HCT116 (cell line): Measurements from ENCODE around the gene COL7A1. TPM values are rescaled to one million over a fixed set of nuclear protein-coding genes. Genes with fewer than 3 reads are reported as not detected.

Experiments used
- ATAC-seq: fragments of 200-7000 bp; cut with Tn5 transposase; 2 replicates; pipeline ENCODE4 v1.9.1; 2020; ENCODE audit warnings: mild to moderate bottlenecking, moderate library complexity
- BruUV-seq: library from RNA; stranded (reverse); fragments of 400-500 nt; replicated peaks from 2 replicates; lab custom pipeline; 2021; lab: Mats Ljungman, UMichigan
- CTCF ChIA-PET: fragments of 300-600 bp; sonication (Branson Sonifier 250); formaldehyde crosslinking; loops from one replicate; lab custom pipeline; 2021; ENCODE audit warnings: antibody characterized with exemption; lab: Charles Lee
- POLR2A ChIA-PET: fragments of 300-600, 350-600 bp; sonication (Branson Sonifier 250); formaldehyde crosslinking; loops from one replicate; lab custom pipeline; 2021; ENCODE audit warnings: antibody characterized with exemption; lab: Charles Lee
- RAD21 ChIA-PET, 2 experiments: fragments of 300-600 bp; sonication (Branson Sonifier 250); formaldehyde crosslinking; loops; one replicate each; lab custom pipeline; 2023; ENCODE audit warnings: low total read pairs in 2 of 2; ENCODE audit not compliant: uncharacterized antibody in 2 of 2, unreplicated experiment in 2 of 2, low non-redundant PET in 1 of 2; lab: Charles Lee
- DNase-seq: peaks from one replicate; pipeline ENCODE4 v3.0.0-alpha.2; 2010; ENCODE audit warnings: low read depth, low spot score
- H2AFZ ChIP-seq: fragments of 200-600 bp; shearing (Covaris generic), sonication (generic); 2 replicates; pipeline ENCODE4 v1.6.1; 2017; ENCODE audit warnings: low read depth, mixed run types, mixed read lengths, antibody characterized with exemption, low read length; ENCODE audit not compliant: poor library complexity, severe bottlenecking
- H3K27ac ChIP-seq: 2 replicates; pipeline ENCODE4 v1.5.1; 2012; ENCODE audit warnings: low read depth, low read length
- H3K27me3 ChIP-seq: fragments of 200-600 bp; sonication (generic); 2 replicates; pipeline ENCODE4 v1.6.1; 2016; ENCODE audit warnings: mixed run types, low read length, mixed read lengths; ENCODE audit not compliant: insufficient read depth
- H3K36me3 ChIP-seq, 2 experiments: fragments of 200-500 bp in 1 of 2; fragments of 200-600 bp in 1 of 2; sonication (Bioruptor generic) in 1 of 2; sonication (generic) in 1 of 2; 2 replicates each; pipeline versions ENCODE4 v1.5.1 to v1.6.1; 2014 to 2016; ENCODE audit warnings: low read length in 2 of 2, inconsistent platforms in 1 of 2, mixed read lengths in 1 of 2, mixed run types in 1 of 2; ENCODE audit not compliant: insufficient read depth in 2 of 2, control insufficient read depth in 1 of 2
- H3K4me1 ChIP-seq, 2 experiments: fragments of 200-600 bp in 1 of 2; sonication (generic) in 1 of 2; 2 replicates each; pipeline versions ENCODE4 v1.5.1 to v1.6.1; 2012 to 2017; ENCODE audit warnings: low read length in 2 of 2, inconsistent platforms in 1 of 2, mild to moderate bottlenecking in 1 of 2, mixed read lengths in 1 of 2, mixed run types in 1 of 2, moderate library complexity in 1 of 2; ENCODE audit not compliant: insufficient read depth in 2 of 2, control insufficient read depth in 1 of 2
- H3K4me2 ChIP-seq: fragments of 200-600 bp; sonication (generic); 2 replicates; pipeline ENCODE4 v1.6.1; 2017; ENCODE audit warnings: mixed run types, low read length, mixed read lengths
- H3K4me3 ChIP-seq, 2 experiments: fragments of 200-600 bp in 1 of 2; sonication (generic) in 1 of 2; replicated peaks in 1 of 2; 2 replicates each; pipeline ENCODE4 v1.5.1; 2011 to 2016; ENCODE audit warnings: low read length in 2 of 2, control low read depth in 1 of 2, low read depth in 1 of 2, mild to moderate bottlenecking in 1 of 2, mixed read lengths in 1 of 2, mixed run types in 1 of 2
- H3K79me2 ChIP-seq: fragments of 200-600 bp; sonication (generic); 2 replicates; pipeline ENCODE4 v1.6.1; 2017; ENCODE audit warnings: mild to moderate bottlenecking, mixed run types, low read length, moderate library complexity, mixed read lengths; ENCODE audit not compliant: insufficient read depth
- H3K9ac ChIP-seq: fragments of 200-600 bp; sonication (generic); 2 replicates; pipeline ENCODE4 v1.6.1; 2016; ENCODE audit warnings: low read length, mixed read lengths
- H3K9me2 ChIP-seq: fragments of 200-600 bp; sonication (generic), shearing (Covaris generic); 2 replicates; pipeline ENCODE4 v1.6.1; 2017; ENCODE audit warnings: mixed run types, mild to moderate bottlenecking, moderate library complexity; ENCODE audit not compliant: insufficient read depth
- H3K9me3 ChIP-seq, 2 experiments: fragments of 200-500 bp in 1 of 2; fragments of 200-600 bp in 1 of 2; sonication (Bioruptor generic) in 1 of 2; sonication (generic) in 1 of 2; 2 replicates each; pipeline ENCODE4 v1.6.1; 2014 to 2017; ENCODE audit warnings: low read length in 2 of 2, mixed read lengths in 2 of 2, inconsistent platforms in 1 of 2, low read depth in 1 of 2, mild to moderate bottlenecking in 1 of 2, mixed run types in 1 of 2, moderate library complexity in 1 of 2; ENCODE audit not compliant: control insufficient read depth in 1 of 2, insufficient read depth in 1 of 2
- H4K20me1 ChIP-seq: fragments of 200-600 bp; sonication (generic), shearing (Covaris generic); 2 replicates; pipeline ENCODE4 v1.6.1; 2017; ENCODE audit warnings: mixed run types, mild to moderate bottlenecking, moderate library complexity; ENCODE audit not compliant: insufficient read depth
- EGR1 ChIP-seq: IDR thresholded peaks from 2 replicates; pipeline ENCODE4 v1.6.1; 2012; ENCODE audit warnings: low read depth
- FOSL1 ChIP-seq: IDR thresholded peaks from 2 replicates; pipeline ENCODE4 v1.6.1; 2012; ENCODE audit warnings: low read depth
- REST ChIP-seq: IDR thresholded peaks from 2 replicates; pipeline ENCODE4 v1.6.1; 2012; ENCODE audit warnings: low read depth
- SRF ChIP-seq: IDR thresholded peaks from 2 replicates; pipeline ENCODE4 v1.6.1; 2012; ENCODE audit warnings: low read depth
- intact Hi-C: fragments of 100-400 bp; cut with micrococcal nuclease; formaldehyde crosslinking; loops from 2 replicates; pipeline ENCODE4 v1.10.0; 2022
- total RNA-seq: library from RNA; stranded (reverse); gene quantifications from one replicate; pipeline ENCODE4 v1.2.1, GENCODE V29; 2021; ENCODE audit not compliant: unreplicated experiment

The COL7A1 gene
- total RNA-seq, 1 experiment from 2014 or later, result 11.4 TPM

- no peak overlapping the region for H3K4me3 ChIP-seq
- no TSS peak for BruUV-seq
- H4K20me1 ChIP-seq, result no peaks in the 10 kb centered on the region
- DNase-seq (no peak), ATAC-seq (no peak)
- H3K9me3 ChIP-seq, result no peaks in the 10 kb centered on the region
- ChIA-PET CTCF (no interaction called here), POLR2A (no interaction called here), RAD21 (no interaction called here)
- H3K9me2 ChIP-seq, result no peaks in the 10 kb centered on the region
- no peaks in the 10 kb centered on the region for H3K79me2 ChIP-seq
- no peak overlapping the region for H3K4me2 ChIP-seq
- no peak for TF ChIP-seq EGR1
- no peak for TF ChIP-seq FOSL1
- H2AFZ ChIP-seq, result no peak overlapping the region
- H3K4me1 ChIP-seq, result no peaks in the 10 kb centered on the region
- peaks cover 7 to 21% of the 10 kb centered on the region in 2 experiments; a peak in 3 of 4 replicates for H3K36me3 ChIP-seq
- no peaks in the 10 kb centered on the region for H3K27me3 ChIP-seq
- H3K9ac ChIP-seq, result no peak overlapping the region
- intact Hi-C loops, result no loop called here
- no peak overlapping the region for H3K27ac ChIP-seq
Observed at GRCh38 chr3:48528048-48528447, 67.1 kb downstream of the COL7A1 start.

- Histone ChIP-seq H3K9me2 (no peaks in the 10 kb centered on the region), H3K4me3 (no peak overlapping the region), H3K27ac (no peak overlapping the region), H3K4me2 (no peak overlapping the region), H3K79me2 (no peaks in the 10 kb centered on the region)
- ATAC-seq, result no peak
- TF ChIP-seq EGR1 (no peak), REST (no peak), SRF (no peak)
- TF ChIP-seq, all 23 proteins: peak for 0
- Histone ChIP-seq H2AFZ (no peak overlapping the region), H3K27me3 (no peaks in the 10 kb centered on the region), H3K9ac (no peak overlapping the region), H4K20me1 (no peaks in the 10 kb centered on the region), H3K9me3 (no peaks in the 10 kb centered on the region), H3K36me3 (peaks cover 7 to 16% of the 10 kb centered on the region in 2 experiments; a peak in 3 of 4 replicates), H3K4me1 (no peaks in the 10 kb centered on the region)
- DNase-seq, result no peak
- ChIA-PET POLR2A (no interaction called here), CTCF (no interaction called here), RAD21 (no interaction called here)
- BruUV-seq, result no TSS peak
- intact Hi-C loops, result no loop called here
Observed at GRCh38 chr3:48524970-48525369, 70.2 kb downstream of the COL7A1 start.
